ENCODE data around the gene SPTLC3. TPM values are rescaled to one million over a fixed set of nuclear protein-coding genes. Genes with fewer than 3 reads are reported as not detected.

Gene SPTLC3
- total RNA-seq, 2 donors from 2014 or later: 5.2 to 24.5 TPM

GRCh38 chr20:13082378-13082777, 73.6 kb downstream of the SPTLC3 start:
- no peak for DNase-seq (ENCODE audit: low spot score)
- Histone ChIP-seq H3K36me3 (no peaks in the 10 kb centered on the region), H3K27me3 (replicated peaks; ENCODE audit: insufficient read depth) (no peaks in the 10 kb centered on the region), H3K9me3 (no peaks in the 10 kb centered on the region), H3K4me1 (replicated peaks) (no peaks in the 10 kb centered on the region), H3K4me3 (no peak overlapping the region), H3K27ac (no peak overlapping the region)
- TF ChIP-seq POLR2A (IDR thresholded peaks at IDR 0.05) (no peak), POLR2AphosphoS5 (IDR thresholded peaks at IDR 0.05) (no peak), CTCF (IDR thresholded peaks at IDR 0.05) (no peak)
- intact Hi-C loops (cut with DNase I): no loop called here

GRCh38 chr20:13085275-13085674, 76.5 kb downstream of the SPTLC3 start:
- no peak for DNase-seq (ENCODE audit: low spot score)
- Histone ChIP-seq H3K27me3 (replicated peaks; ENCODE audit: insufficient read depth) (no peaks in the 10 kb centered on the region), H3K27ac (no peak overlapping the region), H3K36me3 (no peaks in the 10 kb centered on the region), H3K4me3 (no peak overlapping the region), H3K4me1 (replicated peaks) (no peaks in the 10 kb centered on the region), H3K9me3 (no peaks in the 10 kb centered on the region)
- intact Hi-C loops (cut with DNase I): no loop called here
- TF ChIP-seq CTCF (IDR thresholded peaks at IDR 0.05): no peak
- TF ChIP-seq POLR2A (IDR thresholded peaks at IDR 0.05): no peak
- no peak for TF ChIP-seq POLR2AphosphoS5 (IDR thresholded peaks at IDR 0.05)
- WGBS: 83% methylated on average over 3 of the region's 3 CpGs

GRCh38 chr20:13089950-13090469, 81.2 kb downstream of the SPTLC3 start:
- intact Hi-C loops (cut with DNase I): no loop called here
- Histone ChIP-seq H3K27ac (no peak overlapping the region), H3K36me3 (no peaks in the 10 kb centered on the region), H3K9me3 (no peaks in the 10 kb centered on the region), H3K4me3 (no peak overlapping the region), H3K4me1 (replicated peaks) (no peaks in the 10 kb centered on the region), H3K27me3 (replicated peaks; ENCODE audit: insufficient read depth) (no peaks in the 10 kb centered on the region)
- no peak for TF ChIP-seq POLR2A (IDR thresholded peaks at IDR 0.05)
- no peak for TF ChIP-seq POLR2AphosphoS5 (IDR thresholded peaks at IDR 0.05)
- TF ChIP-seq CTCF (IDR thresholded peaks at IDR 0.05): no peak
- 86% methylated on average over 1 of the region's 1 CpG for WGBS
- no peak for DNase-seq (ENCODE audit: low spot score)

DNA sequence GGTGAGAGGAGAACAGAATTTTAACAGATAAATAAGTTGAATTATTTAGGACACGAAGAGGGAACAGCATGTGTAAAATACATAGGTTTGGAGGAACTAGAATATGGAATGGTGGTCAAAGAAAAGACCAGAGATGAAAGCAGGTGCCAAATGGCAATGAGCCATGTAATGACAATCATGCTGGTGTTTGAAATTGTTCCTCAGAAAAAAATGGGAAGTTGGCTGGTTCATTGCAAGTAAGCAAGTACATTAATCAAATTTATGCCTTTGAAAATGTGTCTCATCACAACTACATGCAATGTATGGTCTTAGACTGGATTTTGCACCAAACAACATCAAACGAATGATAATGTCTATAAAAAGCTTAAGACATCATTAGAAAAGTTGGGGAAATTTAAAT, 83.3 kb downstream of the SPTLC3 start:
- no peak overlapping the region for H3K4me3 ChIP-seq
- no peak for DNase-seq (ENCODE audit: low spot score)
- intact Hi-C loops (cut with DNase I): no loop called here
- no peaks in the 10 kb centered on the region for H3K9me3 ChIP-seq
- no peaks in the 10 kb centered on the region for H3K36me3 ChIP-seq
- no peak for TF ChIP-seq POLR2AphosphoS5 (IDR thresholded peaks at IDR 0.05)
- no peak for TF ChIP-seq POLR2A (IDR thresholded peaks at IDR 0.05)
- TF ChIP-seq CTCF (IDR thresholded peaks at IDR 0.05): no peak
- no peaks in the 10 kb centered on the region for H3K4me1 ChIP-seq (replicated peaks)
- no peak overlapping the region for H3K27ac ChIP-seq
- 78% methylated on average over 2 of the region's 2 CpGs for WGBS
- H3K27me3 ChIP-seq (replicated peaks; ENCODE audit: insufficient read depth): no peaks in the 10 kb centered on the region

GRCh38 chr20:13094976-13095375, 86.2 kb downstream of the SPTLC3 start:
- H3K4me1 ChIP-seq (replicated peaks): no peaks in the 10 kb centered on the region
- DNase-seq (ENCODE audit: low spot score): no peak
- no peak overlapping the region for H3K27ac ChIP-seq
- no peak overlapping the region for H3K4me3 ChIP-seq
- no peaks in the 10 kb centered on the region for H3K36me3 ChIP-seq
- H3K9me3 ChIP-seq: no peaks in the 10 kb centered on the region
- WGBS: 49% methylated on average over 4 of the region's 4 CpGs
- no peaks in the 10 kb centered on the region for H3K27me3 ChIP-seq (replicated peaks; ENCODE audit: insufficient read depth)
- TF ChIP-seq POLR2AphosphoS5 (IDR thresholded peaks at IDR 0.05): no peak
- no peak for TF ChIP-seq POLR2A (IDR thresholded peaks at IDR 0.05)
- no peak for TF ChIP-seq CTCF (IDR thresholded peaks at IDR 0.05)
- intact Hi-C loops (cut with DNase I): no loop called here

Measured in prostate gland (tissue), 2 donors.